Stimulated activated CD4-positive, alpha-beta T cell treated with anti-CD3 and anti-CD28 coated beads, Interleukin-15, amount 100 ng/mL, for 24 hours (primary cell): ENCODE measurements around the gene VDR.

ENCODE experiments used
- DNase-seq: peaks from one replicate; pipeline ENCODE4 v3.0.0-alpha.2; 2020

The VDR gene

GRCh38 chr12:47867495-47867941 lies 37.3 kb downstream of the VDR start:
- peak; percentile 78 for DNase-seq

- DNase-seq = no peak
Observed at GRCh38 chr12:47864646-47865235, 40.1 kb downstream of the VDR start.

- DNase-seq = no peak
Observed at GRCh38 chr12:47863985-47864384, 40.8 kb downstream of the VDR start.

GRCh38 chr12:47863467-47863866 lies 41.3 kb downstream of the VDR start:
- DNase-seq = no peak

- DNase-seq = no peak
Observed at GRCh38 chr12:47862881-47863280, 41.9 kb downstream of the VDR start.

- no peak for DNase-seq
Observed at GRCh38 chr12:47862167-47862750, 42.5 kb downstream of the VDR start.

- DNase-seq = no peak
Observed at GRCh38 chr12:47860873-47861272, 43.9 kb downstream of the VDR start.

GRCh38 chr12:47860279-47860841 lies 44.4 kb downstream of the VDR start:
- peak; percentile 66 for DNase-seq

- no peak for DNase-seq
Observed at GRCh38 chr12:47858511-47859266, 46.1 kb downstream of the VDR start.

- DNase-seq = no peak
Observed at GRCh38 chr12:47856721-47857575, 47.8 kb downstream of the VDR start.

GRCh38 chr12:47856094-47856493 lies 48.7 kb downstream of the VDR start:
- no peak for DNase-seq

GRCh38 chr12:47855502-47855901 lies 49.3 kb downstream of the VDR start:
- no peak for DNase-seq

- no peak for DNase-seq
Observed at GRCh38 chr12:47854531-47854930, 50.3 kb downstream of the VDR start.

- DNase-seq = no peak
Observed at GRCh38 chr12:47852096-47852571, 52.7 kb downstream of the VDR start.

GRCh38 chr12:47851303-47851952 lies 53.4 kb downstream of the VDR start:
- DNase-seq = no peak

- no peak for DNase-seq
Observed at GRCh38 chr12:47850153-47851084, 54.4 kb downstream of the VDR start.

GRCh38 chr12:47849261-47849660 lies 55.5 kb downstream of the VDR start:
- DNase-seq = no peak

- no peak for DNase-seq
Observed at GRCh38 chr12:47848853-47849252, 55.9 kb downstream of the VDR start.

GRCh38 chr12:47846294-47846996 lies 58.3 kb downstream of the VDR start:
- no peak for DNase-seq

GRCh38 chr12:47845081-47845480 lies 59.7 kb downstream of the VDR start:
- no peak for DNase-seq
